ENCODE results near the gene FANCE. TPM values are rescaled to one million over a fixed set of nuclear protein-coding genes. Genes with fewer than 3 reads are reported as not detected.

Gene FANCE
- total RNA-seq, 1 experiment from 2014 or later: 16.1 TPM

GRCh38 chr6:35417979-35418661, 34.0 kb upstream of the FANCE start:
- no peak for ATAC-seq

More at GRCh38 chr6:35417979-35418661, 34.0 kb upstream of the FANCE start:
- Histone ChIP-seq H3K27me3 (ENCODE audit: insufficient read depth, low read length) (no peaks in the 10 kb centered on the region), H3K9me2 (ENCODE audit: insufficient read depth) (no peaks in the 10 kb centered on the region), H3K9ac (ENCODE audit: low read length) (no peak overlapping the region), H3K27ac (ENCODE audit: low read depth, low read length) (no peak overlapping the region), H2AFZ (ENCODE audit: low read depth, low read length, poor library complexity, severe bottlenecking) (no peak overlapping the region), H3K79me2 (ENCODE audit: insufficient read depth, low read length) (no peaks in the 10 kb centered on the region), H3K4me1 (ENCODE audit: control insufficient read depth in 1 of 2, insufficient read depth in 2 of 2, low read length in 2 of 2) (peaks cover 0 to 11% of the 10 kb centered on the region in 2 experiments; a peak in 3 of 4 replicates), H3K9me3 (ENCODE audit: control insufficient read depth in 1 of 2, insufficient read depth in 1 of 2, low read depth in 1 of 2, low read length in 2 of 2) (no peaks in the 10 kb centered on the region), H3K4me3 (replicated peaks in 1 of 2; ENCODE audit: low read depth in 1 of 2, low read length in 2 of 2) (no peak overlapping the region), H3K36me3 (ENCODE audit: control insufficient read depth in 1 of 2, insufficient read depth in 2 of 2, low read length in 2 of 2) (peaks cover 3 to 9% of the 10 kb centered on the region in 2 experiments), H3K4me2 (ENCODE audit: low read length) (no peak overlapping the region), H4K20me1 (ENCODE audit: insufficient read depth) (no peaks in the 10 kb centered on the region)
- ChIA-PET CTCF (interaction anchor here (1.0 kb wide), 1 partner anchor 72 kb away, joined by 3 read pairs; no protein-coding TSS in a partner anchor), RAD21 (ENCODE audit: low non-redundant PET in 1 of 2, low total read pairs in 2 of 2, uncharacterized antibody in 2 of 2, unreplicated experiment in 2 of 2) (no interaction called here), POLR2A (no interaction called here)
- DNase-seq (ENCODE audit: low read depth, low spot score): no peak
- BruUV-seq (replicated peaks): no TSS peak
- intact Hi-C loops (cut with micrococcal nuclease): no loop called here
- TF ChIP-seq RAD21 (IDR thresholded peaks at IDR 0.05; ENCODE audit: low read depth) (no peak), ELF1 (IDR thresholded peaks at IDR 0.05; ENCODE audit: borderline replicate concordance, low read depth) (no peak), ZNF274 (IDR thresholded peaks at IDR 0.05; ENCODE audit: low read depth, low read length) (no peak), CEBPB (IDR thresholded peaks at IDR 0.05; ENCODE audit: low read depth) (no peak), YY1 (IDR thresholded peaks at IDR 0.05; ENCODE audit: extremely low read depth, insufficient replicate concordance, low read depth, low read length) (no peak), POLR2AphosphoS5 (IDR thresholded peaks at IDR 0.05; ENCODE audit: low read depth, low read length) (no peak), SIN3A (IDR thresholded peaks at IDR 0.05; ENCODE audit: low read depth) (no peak), JUND (IDR thresholded peaks at IDR 0.05) (no peak), ZFX (IDR thresholded peaks at IDR 0.05) (no peak), CTCF (IDR thresholded peaks at IDR 0.05 in 2 of 3, conservative IDR thresholded peaks at IDR 0.05 in 1 of 3; ENCODE audit: borderline replicate concordance in 1 of 3, insufficient read depth in 1 of 3, low read depth in 2 of 3, low read length in 2 of 3) (no peak), SRF (IDR thresholded peaks at IDR 0.05; ENCODE audit: low read depth) (no peak), ZBTB33 (IDR thresholded peaks at IDR 0.05; ENCODE audit: extremely low read depth, insufficient replicate concordance, low read length) (no peak), EZH2 (IDR thresholded peaks at IDR 0.05) (no peak)

Measured in HCT116 (cell line).